Mesenchymal stem cell (in vitro differentiated cells and primary cell): Measurements from ENCODE around the gene DHX57.

Source experiments
- DNase-seq: peaks from one replicate; pipeline ENCODE4 v3.0.0-alpha.2; 2013
- H2AFZ ChIP-seq: one replicate; pipeline ENCODE4 v1.6.1; 2013; ENCODE audit warnings: low read depth, mild to moderate bottlenecking, control low read depth, inconsistent platforms, low read length, moderate library complexity
- H2AK5ac ChIP-seq: 2 replicates; pipeline ENCODE4 v1.6.1; 2013; ENCODE audit warnings: low read length, moderate library complexity, mild to moderate bottlenecking, inconsistent platforms; ENCODE audit not compliant: severe bottlenecking
- H2BK120ac ChIP-seq: one replicate; pipeline ENCODE4 v1.6.1; 2013; ENCODE audit warnings: low read depth, mild to moderate bottlenecking, inconsistent platforms, low read length, moderate library complexity
- H2BK12ac ChIP-seq, 2 experiments: one replicate each; pipeline ENCODE4 v1.6.1; 2013; ENCODE audit warnings: inconsistent platforms in 2 of 2, low read length in 2 of 2, mild to moderate bottlenecking in 2 of 2, moderate library complexity in 2 of 2, control low read depth in 1 of 2
- H2BK15ac ChIP-seq: one replicate; pipeline ENCODE4 v1.6.1; 2013; ENCODE audit warnings: mild to moderate bottlenecking, low read depth, inconsistent platforms; ENCODE audit not compliant: poor library complexity, severe bottlenecking
- H2BK5ac ChIP-seq: 2 replicates; pipeline ENCODE4 v1.6.1; 2013; ENCODE audit warnings: low read depth, mild to moderate bottlenecking, low read length, control low read depth, inconsistent platforms; ENCODE audit not compliant: poor library complexity, severe bottlenecking
- H3K14ac ChIP-seq, 2 experiments: one replicate each; pipeline ENCODE4 v1.6.1; 2013; ENCODE audit warnings: inconsistent platforms in 2 of 2, low read length in 2 of 2, control low read depth in 1 of 2, mild to moderate bottlenecking in 1 of 2, moderate library complexity in 1 of 2
- H3K18ac ChIP-seq, 2 experiments: one replicate each; pipeline ENCODE4 v1.6.1; 2013; ENCODE audit warnings: inconsistent platforms in 2 of 2, low read length in 2 of 2, control low read depth in 1 of 2, low read depth in 1 of 2, mild to moderate bottlenecking in 1 of 2
- H3K23ac ChIP-seq, 2 experiments: one replicate each; pipeline ENCODE4 v1.6.1; 2013; ENCODE audit warnings: inconsistent platforms in 2 of 2, low read length in 2 of 2, mild to moderate bottlenecking in 2 of 2, moderate library complexity in 2 of 2, control low read depth in 1 of 2
- H3K27ac ChIP-seq: 2 replicates; pipeline ENCODE4 v1.5.1; 2013; ENCODE audit warnings: mild to moderate bottlenecking, moderate library complexity, low read length, control low read depth, inconsistent platforms; ENCODE audit not compliant: poor library complexity, severe bottlenecking
- H3K27me3 ChIP-seq, 2 experiments: 2 replicates each; pipeline versions ENCODE4 v1.6.1 to v1.7.0; 2013; ENCODE audit warnings: low read length in 2 of 2, mild to moderate bottlenecking in 2 of 2, moderate library complexity in 2 of 2, control low read depth in 1 of 2, inconsistent platforms in 1 of 2; ENCODE audit not compliant: control insufficient read depth in 1 of 2, insufficient read depth in 1 of 2
- H3K36me3 ChIP-seq, 2 experiments: 2 replicates each; pipeline versions ENCODE4 v1.6.1 to v1.7.0; 2013; ENCODE audit warnings: low read length in 2 of 2, control low read depth in 1 of 2, inconsistent platforms in 1 of 2, low read depth in 1 of 2, mild to moderate bottlenecking in 1 of 2; ENCODE audit not compliant: insufficient read depth in 2 of 2, control insufficient read depth in 1 of 2
- H3K4ac ChIP-seq, 2 experiments: one replicate each; pipeline ENCODE4 v1.6.1; 2013; ENCODE audit warnings: inconsistent platforms in 2 of 2, low read length in 2 of 2, mild to moderate bottlenecking in 2 of 2, moderate library complexity in 2 of 2, control low read depth in 1 of 2, low read depth in 1 of 2
- H3K4me1 ChIP-seq: 2 replicates; pipeline ENCODE4 v1.6.1; 2013; ENCODE audit warnings: low read depth, low read length, control low read depth; ENCODE audit not compliant: control insufficient read depth, insufficient read depth
- H3K4me2 ChIP-seq: 2 replicates; pipeline ENCODE4 v1.6.1; 2013; ENCODE audit warnings: low read length, mild to moderate bottlenecking, inconsistent platforms; ENCODE audit not compliant: poor library complexity, severe bottlenecking
- H3K4me3 ChIP-seq, 2 experiments: 2 replicates each; pipeline versions ENCODE4 v1.5.1 to v1.7.0; 2013; ENCODE audit warnings: low read length in 2 of 2, mild to moderate bottlenecking in 2 of 2, control low read depth in 1 of 2, low read depth in 1 of 2; ENCODE audit not compliant: insufficient read depth in 1 of 2
- H3K79me1 ChIP-seq: replicated peaks from 2 replicates; pipeline ENCODE4 v1.6.1; 2013; ENCODE audit warnings: mild to moderate bottlenecking, control low read depth, low read length, inconsistent platforms; ENCODE audit not compliant: poor library complexity, severe bottlenecking
- H3K9ac ChIP-seq: 2 replicates; pipeline ENCODE4 v1.7.0; 2013; ENCODE audit warnings: mild to moderate bottlenecking, low read length, moderate library complexity
- H3K9me3 ChIP-seq: 2 replicates; pipeline ENCODE4 v1.7.0; 2013; ENCODE audit warnings: mild to moderate bottlenecking, low read length; ENCODE audit not compliant: control insufficient read depth
- H4K8ac ChIP-seq: one replicate; pipeline ENCODE4 v1.6.1; 2013; ENCODE audit warnings: inconsistent platforms, mild to moderate bottlenecking, low read length, moderate library complexity
- H4K91ac ChIP-seq: one replicate; pipeline ENCODE4 v1.6.1; 2013; ENCODE audit warnings: mild to moderate bottlenecking, low read length, inconsistent platforms
- WGBS: methylation state at CpG from one replicate; pipeline ENCODE4 v1.1.7; 2013; ENCODE audit warnings: mixed read lengths; 5-methylcytosine and 5-hydroxymethylcytosine counted together

The DHX57 gene

DNA sequence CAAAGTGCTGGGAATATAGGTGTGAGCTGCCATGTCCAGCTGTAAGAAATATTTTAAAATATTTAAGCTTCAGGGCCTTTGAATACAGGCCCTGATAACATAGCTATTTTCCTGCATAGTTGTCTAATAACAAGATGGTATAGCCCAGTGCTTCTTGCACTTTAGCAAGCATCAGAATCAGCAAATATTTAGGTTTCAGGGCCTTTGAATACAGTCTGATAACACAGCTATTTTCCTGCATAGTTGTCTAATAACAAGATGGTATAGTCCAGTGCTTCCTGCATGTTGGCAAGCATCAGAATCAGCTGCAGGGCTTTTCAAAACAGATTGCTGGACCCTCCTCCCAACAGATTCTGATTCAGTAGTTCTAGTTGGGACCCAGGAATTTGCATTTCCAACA lies 92.1 kb downstream of the DHX57 start:
- no peak for DNase-seq
- Histone ChIP-seq H3K4me2 (no peak overlapping the region), H3K27ac (no peak overlapping the region), H2AK5ac (no peak overlapping the region), H3K27me3 (no peaks in the 10 kb centered on the region), H3K9ac (no peak overlapping the region), H2BK12ac (no peak overlapping the region), H2BK5ac (no peak overlapping the region), H3K4me3 (no peak overlapping the region), H3K79me1 (peaks cover 3% of the 10 kb centered on the region), H3K14ac (no peak overlapping the region), H3K18ac (no peak overlapping the region), H2AFZ (no peak overlapping the region), H3K36me3 (peaks cover 0 to 14% of the 10 kb centered on the region in 2 experiments), H4K8ac (no peak overlapping the region), H3K9me3 (no peaks in the 10 kb centered on the region), H3K4me1 (peaks cover 3% of the 10 kb centered on the region), H4K91ac (no peak overlapping the region), H2BK15ac (no peak overlapping the region), H3K23ac (no peak overlapping the region), H3K4ac (no peak overlapping the region), H2BK120ac (no peak overlapping the region)

GRCh38 chr2:38778687-38779082 lies 97.0 kb downstream of the DHX57 start:
- Histone ChIP-seq H3K9me3 (no peaks in the 10 kb centered on the region), H2BK5ac (no peak overlapping the region), H2AFZ (peak overlapping the region; percentile 84), H2BK12ac (no peak overlapping the region), H3K4me1 (peaks cover 3% of the 10 kb centered on the region), H3K4me2 (peak overlapping the region; percentile 88), H3K14ac (no peak overlapping the region), H2BK15ac (no peak overlapping the region), H2AK5ac (no peak overlapping the region), H3K9ac (peak overlapping the region; percentile 93), H3K23ac (no peak overlapping the region), H3K79me1 (peaks cover 6% of the 10 kb centered on the region), H4K8ac (peak overlapping the region; percentile 41), H4K91ac (no peak overlapping the region), H3K27ac (peak overlapping the region; percentile 18), H3K18ac (peak overlapping the region in 1 of 2 experiments; percentile 64), H3K36me3 (peaks cover 0 to 14% of the 10 kb centered on the region in 2 experiments), H3K4ac (peak overlapping the region in 1 of 2 experiments; percentile 35), H2BK120ac (no peak overlapping the region), H3K4me3 (peak overlapping the region; percentile 49 to 88), H3K27me3 (no peaks in the 10 kb centered on the region)
- DNase-seq = no peak
- 47% methylated on average over 6 of the region's 8 CpGs for WGBS

- H3K18ac ChIP-seq = no peak overlapping the region
- H3K9me3 ChIP-seq = no peaks in the 10 kb centered on the region
- H3K4me3 ChIP-seq = no peak overlapping the region
- H3K4ac ChIP-seq = no peak overlapping the region
- no peak overlapping the region for H2BK15ac ChIP-seq
- H3K79me1 ChIP-seq = peaks cover 6% of the 10 kb centered on the region
- H3K27me3 ChIP-seq = no peaks in the 10 kb centered on the region
- H2AFZ ChIP-seq = no peak overlapping the region
- no peak overlapping the region for H3K14ac ChIP-seq
- peaks cover 5% of the 10 kb centered on the region for H3K4me1 ChIP-seq
- WGBS = 92% methylated on average over 13 of the region's 13 CpGs
- no peak overlapping the region for H2BK12ac ChIP-seq
- no peak overlapping the region for H3K23ac ChIP-seq
- no peak overlapping the region for H4K91ac ChIP-seq
- no peak overlapping the region for H4K8ac ChIP-seq
- H3K36me3 ChIP-seq = peaks cover 0 to 7% of the 10 kb centered on the region in 2 experiments
- no peak overlapping the region for H3K27ac ChIP-seq
- H2AK5ac ChIP-seq = no peak overlapping the region
- H2BK120ac ChIP-seq = no peak overlapping the region
- H3K4me2 ChIP-seq = no peak overlapping the region
- no peak overlapping the region for H2BK5ac ChIP-seq
- H3K9ac ChIP-seq = no peak overlapping the region
- no peak for DNase-seq
Measured at GRCh38 chr2:38776531-38776930, 99.2 kb downstream of the DHX57 start.

GRCh38 chr2:38775921-38776225 lies 99.9 kb downstream of the DHX57 start:
- Histone ChIP-seq H3K36me3 (peaks cover 0 to under 1% of the 10 kb centered on the region in 2 experiments), H2AK5ac (no peak overlapping the region), H2AFZ (no peak overlapping the region), H2BK120ac (no peak overlapping the region), H3K4ac (no peak overlapping the region), H3K27ac (no peak overlapping the region), H2BK15ac (no peak overlapping the region), H4K8ac (no peak overlapping the region), H3K79me1 (peaks cover 6% of the 10 kb centered on the region), H3K9me3 (no peaks in the 10 kb centered on the region), H2BK5ac (no peak overlapping the region), H3K4me1 (peaks cover 5% of the 10 kb centered on the region), H3K9ac (no peak overlapping the region), H3K23ac (no peak overlapping the region), H2BK12ac (no peak overlapping the region), H3K14ac (no peak overlapping the region), H3K18ac (no peak overlapping the region), H3K27me3 (no peaks in the 10 kb centered on the region), H3K4me3 (no peak overlapping the region), H3K4me2 (no peak overlapping the region), H4K91ac (no peak overlapping the region)
- no peak for DNase-seq
- 94% methylated on average over 5 of the region's 7 CpGs for WGBS
